GM12801 (cell line): ENCODE measurements around the gene EMSY.

Experiments
- CTCF ChIP-seq: IDR thresholded peaks from one replicate; pipeline ENCODE4 v1.5.1; 2011; ENCODE audit warnings: control low read depth; ENCODE audit not compliant: insufficient read length; ENCODE audit errors: extremely low read depth

The EMSY gene

GRCh38 chr11:76561245-76561644 is 116.4 kb downstream of the EMSY start:
- no peak for TF ChIP-seq CTCF

GRCh38 chr11:76562541-76562940 is 117.7 kb downstream of the EMSY start:
- TF ChIP-seq CTCF, result no peak

GRCh38 chr11:76564364-76564763 is 119.5 kb downstream of the EMSY start:
- no peak for TF ChIP-seq CTCF

GRCh38 chr11:76566811-76567210 is 122.0 kb downstream of the EMSY start:
- TF ChIP-seq CTCF, result no peak

GRCh38 chr11:76567261-76567660 is 122.4 kb downstream of the EMSY start:
- no peak for TF ChIP-seq CTCF

GRCh38 chr11:76568139-76568538 is 123.3 kb downstream of the EMSY start:
- no peak for TF ChIP-seq CTCF

- no peak for TF ChIP-seq CTCF
Measured at GRCh38 chr11:76568621-76569020, 123.8 kb downstream of the EMSY start.

GRCh38 chr11:76574406-76574805 is 129.6 kb downstream of the EMSY start:
- no peak for TF ChIP-seq CTCF
